HAP-1 (cell line): ENCODE measurements around the gene NTSR1.
A peak's percentile ranks its signal among the peaks of the same experiment; 100 is the strongest.

ENCODE experiments used
- DNase-seq, 2 experiments: peaks; one replicate each; pipeline ENCODE4 v3.0.0-alpha.2; 2016 to 2020; ENCODE audit warnings: low spot score in 2 of 2
- H3K27me3 ChIP-seq: fragments of 250-450 bp; sonication (Bioruptor Pico); 2 replicates; pipeline ENCODE4 v1.5.1; 2020; ENCODE audit warnings: low read depth, mild to moderate bottlenecking, moderate library complexity
- H3K36me3 ChIP-seq: fragments of 250-450 bp; sonication (Bioruptor Pico); replicated peaks from 2 replicates; pipeline ENCODE4 v1.5.1; 2020; ENCODE audit warnings: mild to moderate bottlenecking
- H3K4me1 ChIP-seq: fragments of 250-450 bp; sonication (Bioruptor Pico); 2 replicates; pipeline ENCODE4 v1.5.1; 2020; ENCODE audit warnings: mild to moderate bottlenecking
- H3K4me3 ChIP-seq: fragments of 250-450 bp; sonication (Bioruptor Pico); 2 replicates; pipeline ENCODE4 v1.5.1; 2020; ENCODE audit warnings: mild to moderate bottlenecking, moderate library complexity
- H3K9me3 ChIP-seq: fragments of 250-450 bp; sonication (Bioruptor Pico); 2 replicates; pipeline ENCODE4 v1.5.1; 2020; ENCODE audit warnings: mild to moderate bottlenecking, moderate library complexity
- in situ Hi-C: fragments of 300-500 bp; cut with MboI; formaldehyde crosslinking; loops from 3 replicates; pipeline ENCODE4 v1.14.3; 2020; ENCODE audit warnings: low sequenced_read_pairs, inconsistent platforms, mixed read lengths

The NTSR1 gene

DNA sequence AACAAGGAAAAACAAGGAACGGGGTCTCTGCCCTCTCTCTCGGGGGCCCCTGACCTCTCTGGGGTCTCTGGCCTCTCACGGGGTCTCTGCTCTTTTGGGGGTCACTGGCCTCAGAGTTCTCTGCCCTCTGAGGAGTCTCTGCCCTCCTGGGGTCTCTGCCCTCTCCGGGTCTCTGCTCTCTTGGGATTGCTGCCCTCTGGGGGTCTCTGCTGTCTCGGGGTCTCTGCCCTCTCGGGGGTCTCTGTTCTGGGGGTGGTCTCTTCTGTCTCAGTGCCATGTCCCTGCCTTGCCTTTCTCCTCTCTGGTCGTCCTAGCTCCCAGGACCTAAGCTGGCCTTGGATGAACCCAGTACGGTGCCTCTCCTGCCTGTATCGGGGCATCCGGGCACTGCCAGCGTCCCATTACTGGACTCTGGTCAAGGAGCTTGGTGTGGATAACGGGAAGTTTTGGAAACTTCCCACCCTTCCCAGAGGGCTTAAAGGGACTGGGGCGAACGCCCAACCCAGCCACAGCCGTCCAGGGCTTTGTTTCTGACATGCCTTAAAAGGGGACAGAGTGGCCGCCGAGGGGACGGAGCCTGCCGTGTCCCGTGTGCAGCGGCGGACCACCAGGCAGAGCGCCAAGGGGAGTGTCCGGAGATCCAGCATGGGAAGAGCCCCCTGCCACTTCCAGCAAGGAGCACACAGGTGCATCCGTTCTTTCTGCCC lies 62.9 kb downstream of the NTSR1 start:
- H3K36me3 ChIP-seq: no peaks in the 10 kb centered on the region
- in situ Hi-C loops: no loop called here
- H3K9me3 ChIP-seq: no peaks in the 10 kb centered on the region
- DNase-seq: no peak
- H3K4me1 ChIP-seq: peaks cover 27% of the 10 kb centered on the region
- H3K4me3 ChIP-seq: no peak overlapping the region
- H3K27me3 ChIP-seq: no peaks in the 10 kb centered on the region

DNA sequence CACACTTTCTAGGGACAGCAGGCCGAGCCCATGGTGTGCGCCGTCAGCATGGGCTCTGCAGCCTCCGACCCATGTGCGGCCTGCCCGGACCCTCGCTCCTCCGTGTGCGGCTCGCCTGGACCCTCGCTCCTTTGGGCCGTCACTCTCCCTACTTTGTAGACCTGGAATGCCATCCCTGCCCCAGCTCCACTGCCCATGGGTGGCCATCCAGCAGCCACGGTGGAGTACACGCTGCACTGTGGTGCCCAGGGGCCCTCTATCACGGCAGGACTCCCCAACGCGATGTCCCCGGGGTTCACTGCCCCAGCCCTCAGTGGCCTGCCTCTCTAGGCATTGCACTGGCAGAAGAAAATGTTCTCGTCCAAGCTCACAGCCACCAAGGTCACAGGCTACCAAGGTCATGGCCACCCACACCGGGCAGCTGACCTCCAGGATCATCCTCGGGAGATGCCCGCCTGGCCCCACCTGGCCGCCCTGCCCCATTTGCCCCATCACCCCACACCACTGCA lies 63.5 kb downstream of the NTSR1 start:
- in situ Hi-C loops: no loop called here
- peaks cover 29% of the 10 kb centered on the region for H3K4me1 ChIP-seq
- H3K9me3 ChIP-seq: no peaks in the 10 kb centered on the region
- DNase-seq: no peak
- no peaks in the 10 kb centered on the region for H3K27me3 ChIP-seq
- no peaks in the 10 kb centered on the region for H3K36me3 ChIP-seq
- no peak overlapping the region for H3K4me3 ChIP-seq

- H3K4me1 ChIP-seq: peaks cover 30% of the 10 kb centered on the region
- in situ Hi-C loops: no loop called here
- no peak overlapping the region for H3K4me3 ChIP-seq
Observed at GRCh38 chr20:62772619-62772989, 64.0 kb downstream of the NTSR1 start.

GRCh38 chr20:62772990-62773844 lies 64.6 kb downstream of the NTSR1 start:
- Histone ChIP-seq H3K9me3 (no peaks in the 10 kb centered on the region), H3K4me1 (peaks cover 30% of the 10 kb centered on the region), H3K4me3 (no peak overlapping the region), H3K36me3 (no peaks in the 10 kb centered on the region), H3K27me3 (no peaks in the 10 kb centered on the region)
- in situ Hi-C loops: no loop called here
- no peak for DNase-seq

More at GRCh38 chr20:62772619-62772989, 64.0 kb downstream of the NTSR1 start:
- no peak for DNase-seq
- H3K36me3 ChIP-seq: no peaks in the 10 kb centered on the region
- H3K27me3 ChIP-seq: no peaks in the 10 kb centered on the region
- no peaks in the 10 kb centered on the region for H3K9me3 ChIP-seq

DNA sequence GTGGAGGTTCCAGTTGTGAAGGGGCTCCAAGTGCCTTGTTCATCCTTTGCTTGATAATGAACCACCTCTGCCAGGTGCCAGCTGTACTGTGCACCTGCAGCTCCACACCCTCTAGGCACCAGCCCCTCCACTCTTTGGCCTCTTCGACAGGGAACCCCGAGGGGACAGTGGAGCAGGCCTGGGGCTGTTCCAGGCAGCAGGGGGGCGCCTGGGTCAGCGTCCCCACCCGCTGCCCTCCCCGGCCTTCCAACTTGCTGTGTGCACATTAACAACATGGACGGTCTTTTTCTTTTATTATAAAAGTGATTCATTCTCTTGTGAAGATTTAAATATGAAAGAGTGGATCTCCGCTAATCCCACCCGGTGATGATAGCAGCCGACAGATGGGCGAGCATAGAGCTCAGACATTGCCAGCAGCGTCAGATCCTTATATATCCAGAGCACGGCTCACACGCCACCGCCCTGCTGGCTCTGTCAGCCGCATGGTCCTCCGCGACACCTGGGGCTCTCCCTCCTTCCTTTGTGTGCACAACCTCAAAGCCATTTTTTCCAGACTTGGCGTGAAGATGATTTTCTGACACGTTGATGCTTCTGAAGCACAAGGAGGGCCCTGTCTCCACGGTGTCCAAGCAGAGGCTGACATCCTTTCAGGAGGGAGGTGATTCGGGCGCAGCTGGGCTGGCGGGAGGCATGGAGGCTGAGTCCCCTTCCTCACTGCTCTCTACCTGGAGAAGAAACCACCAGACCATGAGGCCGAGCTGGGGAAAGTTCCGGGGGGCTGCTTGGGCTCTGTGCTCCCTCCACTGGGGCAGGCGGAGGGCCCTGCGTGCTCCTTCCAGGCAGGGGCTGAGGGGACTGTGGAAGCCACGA lies 65.4 kb downstream of the NTSR1 start:
- in situ Hi-C loops: no loop called here
- Histone ChIP-seq H3K4me1 (peaks cover 23% of the 10 kb centered on the region), H3K36me3 (no peaks in the 10 kb centered on the region), H3K27me3 (no peaks in the 10 kb centered on the region), H3K9me3 (no peaks in the 10 kb centered on the region), H3K4me3 (no peak overlapping the region)
- peak; percentile 85 to 89 for DNase-seq

DNA sequence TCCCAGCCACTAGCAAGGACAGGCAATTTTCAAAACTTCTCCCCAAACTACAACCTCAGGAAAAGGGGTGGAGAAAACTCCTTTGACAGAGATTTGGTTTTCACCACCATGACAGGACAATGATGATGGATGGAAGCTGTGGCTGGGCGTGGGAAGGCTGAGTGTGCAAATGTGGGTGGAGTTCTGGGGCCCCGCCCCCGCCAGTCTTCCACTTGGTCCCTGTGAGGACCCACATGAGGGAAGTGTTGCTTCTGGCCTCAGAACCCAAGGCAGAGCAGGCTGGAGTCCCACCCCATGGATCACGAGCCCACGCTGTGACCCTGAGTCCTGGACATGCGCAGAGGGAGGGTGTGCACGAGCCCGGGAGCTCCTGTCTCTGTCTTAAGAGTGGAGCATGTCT lies 66.1 kb downstream of the NTSR1 start:
- no peaks in the 10 kb centered on the region for H3K27me3 ChIP-seq
- H3K4me1 ChIP-seq: peaks cover 22% of the 10 kb centered on the region
- in situ Hi-C loops: no loop called here
- H3K36me3 ChIP-seq: no peaks in the 10 kb centered on the region
- H3K9me3 ChIP-seq: no peaks in the 10 kb centered on the region
- no peak overlapping the region for H3K4me3 ChIP-seq
- DNase-seq: peak in 1 of 2 experiments; percentile 76

DNA sequence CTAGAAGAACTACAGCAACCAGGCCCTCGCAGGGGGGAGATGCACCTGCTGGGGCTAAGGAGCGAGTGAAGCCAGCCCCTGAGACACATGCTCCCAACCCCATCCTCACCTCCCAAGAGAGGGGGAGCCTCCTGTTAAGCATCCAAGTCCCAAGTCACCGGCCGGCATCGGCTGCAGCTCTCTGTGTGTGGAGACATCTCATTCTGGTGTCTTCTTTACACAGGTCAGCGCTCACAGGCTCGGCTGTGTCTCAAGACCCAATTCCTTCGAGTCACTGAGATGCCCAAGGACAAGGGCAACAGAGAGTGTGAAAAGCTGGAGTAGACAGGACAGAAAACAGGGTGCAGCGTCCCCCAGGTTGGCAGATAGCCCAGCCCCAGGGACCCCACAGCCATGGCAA lies 66.6 kb downstream of the NTSR1 start:
- Histone ChIP-seq H3K4me3 (no peak overlapping the region), H3K27me3 (no peaks in the 10 kb centered on the region), H3K9me3 (no peaks in the 10 kb centered on the region), H3K4me1 (peaks cover 22% of the 10 kb centered on the region), H3K36me3 (no peaks in the 10 kb centered on the region)
- DNase-seq: no peak
- in situ Hi-C loops: no loop called here

DNA sequence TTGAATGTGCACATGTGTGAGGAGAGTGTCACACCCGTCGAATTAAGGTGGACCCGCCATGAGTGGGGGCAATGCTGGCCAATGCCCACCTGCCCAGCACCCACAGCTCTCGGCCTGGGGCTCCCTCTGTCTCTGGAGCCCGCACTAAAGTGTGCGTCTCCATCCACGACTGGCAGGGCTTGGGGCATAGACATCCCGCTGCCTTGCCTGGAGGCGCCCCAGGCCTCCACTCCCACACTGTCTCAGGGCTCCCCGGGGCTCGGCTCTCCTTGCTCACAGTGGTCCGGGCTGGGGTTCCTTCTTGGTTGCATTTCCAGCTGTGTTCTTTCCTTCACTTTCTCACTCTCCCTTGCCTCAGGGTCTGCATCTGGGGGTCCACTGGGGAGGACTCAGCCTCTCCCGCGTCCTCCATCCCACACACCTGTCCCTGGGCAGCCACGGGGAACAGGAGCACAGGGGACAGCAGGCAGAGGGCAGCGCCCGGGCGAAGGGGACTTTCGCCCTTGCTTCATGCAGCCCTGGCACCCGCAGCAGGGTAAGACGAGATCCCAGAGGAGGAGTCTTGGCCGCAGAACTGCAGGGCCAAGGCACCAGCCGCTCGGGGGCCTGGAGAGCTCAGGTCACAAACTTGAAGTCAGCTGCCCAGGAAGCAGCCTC lies 67.5 kb downstream of the NTSR1 start:
- no peaks in the 10 kb centered on the region for H3K27me3 ChIP-seq
- no peak overlapping the region for H3K4me3 ChIP-seq
- in situ Hi-C loops: no loop called here

DNA sequence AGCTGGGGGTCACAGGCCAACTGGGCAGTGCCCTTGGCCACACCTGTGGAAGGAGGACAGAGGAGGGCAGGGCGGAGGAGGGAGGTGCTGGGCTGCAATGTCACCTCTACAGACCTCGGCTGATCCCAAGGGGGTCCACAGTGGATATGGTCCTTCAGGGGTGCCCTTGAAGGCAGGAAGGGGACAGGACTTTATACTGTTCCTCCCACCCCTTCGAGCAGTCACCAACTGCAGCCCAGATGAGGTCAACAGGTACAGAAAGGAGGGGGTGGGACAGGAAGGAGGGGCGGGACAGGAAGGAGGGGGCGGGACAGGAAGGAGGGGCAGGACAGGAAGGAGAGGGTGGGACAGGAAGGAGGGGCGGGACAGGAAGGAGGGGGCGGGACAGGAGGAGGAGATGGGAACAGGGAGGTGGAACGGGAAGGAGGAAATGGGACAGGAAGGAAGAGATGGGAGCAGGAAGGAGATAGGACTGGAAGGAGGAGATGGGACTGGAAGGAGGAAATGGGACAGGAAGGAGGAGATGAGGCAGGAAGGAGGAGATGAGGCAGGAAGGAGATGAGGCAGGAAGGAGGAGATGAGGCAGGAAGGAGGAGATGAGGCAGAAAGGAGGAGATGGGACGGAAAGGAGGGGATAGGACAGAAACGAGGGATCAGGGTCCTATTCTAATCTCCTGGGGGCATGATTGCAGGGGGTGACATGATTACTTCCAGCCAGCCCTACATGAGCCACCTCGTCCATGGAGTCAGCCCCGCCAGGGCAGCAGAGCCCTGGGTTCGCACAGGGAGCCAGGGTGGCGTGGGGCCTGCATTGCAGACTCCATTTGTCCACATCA lies 68.3 kb downstream of the NTSR1 start:
- H3K36me3 ChIP-seq: no peaks in the 10 kb centered on the region
- DNase-seq: peak; percentile 42 to 83
- no peaks in the 10 kb centered on the region for H3K9me3 ChIP-seq
- in situ Hi-C loops: no loop called here
- H3K4me1 ChIP-seq: peaks cover 22% of the 10 kb centered on the region
- no peaks in the 10 kb centered on the region for H3K27me3 ChIP-seq
- H3K4me3 ChIP-seq: no peak overlapping the region

More for the DNA sequence above, 67.5 kb downstream of the NTSR1 start:
- DNase-seq: no peak
- Histone ChIP-seq H3K9me3 (no peaks in the 10 kb centered on the region), H3K4me1 (peaks cover 22% of the 10 kb centered on the region), H3K36me3 (no peaks in the 10 kb centered on the region)

DNA sequence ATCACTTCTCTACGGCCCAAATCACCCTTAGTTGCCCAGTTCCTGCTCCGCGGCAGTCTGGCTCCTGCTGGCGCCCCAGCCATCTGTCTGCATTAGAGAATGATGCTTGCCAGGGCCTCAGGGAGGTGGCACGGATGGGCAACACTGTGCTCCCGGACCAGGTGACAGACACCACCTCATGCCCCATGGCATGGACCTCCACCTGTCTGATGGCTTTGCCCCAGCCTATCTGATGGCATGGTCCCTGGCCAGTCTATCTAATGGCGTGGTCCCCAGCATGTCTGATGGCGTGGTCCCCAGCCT lies 68.8 kb downstream of the NTSR1 start:
- no peaks in the 10 kb centered on the region for H3K27me3 ChIP-seq
- in situ Hi-C loops: no loop called here
- H3K4me3 ChIP-seq: no peak overlapping the region
- no peaks in the 10 kb centered on the region for H3K36me3 ChIP-seq
- H3K9me3 ChIP-seq: no peaks in the 10 kb centered on the region
- H3K4me1 ChIP-seq: peaks cover 22% of the 10 kb centered on the region
- DNase-seq: no peak

DNA sequence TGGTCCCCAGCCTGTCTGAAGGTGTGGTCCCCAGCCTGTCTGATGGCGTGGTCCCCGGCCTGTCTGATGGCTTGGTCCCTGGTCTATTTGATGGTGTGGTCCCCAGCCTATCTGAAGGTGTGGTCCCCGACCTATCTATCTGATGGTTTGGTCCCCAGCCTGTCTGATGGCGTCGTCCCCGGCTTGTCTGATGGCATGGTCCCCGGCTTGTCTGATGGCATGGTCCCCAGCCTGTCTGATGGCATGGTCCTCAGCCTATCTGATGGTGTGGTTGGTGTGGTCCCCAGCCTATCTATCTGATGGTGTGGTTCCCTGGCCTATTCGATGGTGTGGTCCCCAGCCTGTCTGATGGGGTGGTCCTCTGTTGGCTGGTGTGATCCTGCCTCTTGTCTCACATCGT lies 69.4 kb downstream of the NTSR1 start:
- Histone ChIP-seq H3K9me3 (no peaks in the 10 kb centered on the region), H3K4me1 (peaks cover 22% of the 10 kb centered on the region), H3K4me3 (no peak overlapping the region), H3K36me3 (no peaks in the 10 kb centered on the region), H3K27me3 (no peaks in the 10 kb centered on the region)
- in situ Hi-C loops: no loop called here
- no peak for DNase-seq

- Histone ChIP-seq H3K9me3 (no peaks in the 10 kb centered on the region), H3K27me3 (no peaks in the 10 kb centered on the region), H3K4me3 (no peak overlapping the region), H3K36me3 (no peaks in the 10 kb centered on the region), H3K4me1 (peaks cover 17% of the 10 kb centered on the region)
- no peak for DNase-seq
- in situ Hi-C loops: no loop called here
Observed at GRCh38 chr20:62778601-62779416, 70.2 kb downstream of the NTSR1 start.
